ENCODE data around the gene RTF2.

Gene RTF2, protein sequence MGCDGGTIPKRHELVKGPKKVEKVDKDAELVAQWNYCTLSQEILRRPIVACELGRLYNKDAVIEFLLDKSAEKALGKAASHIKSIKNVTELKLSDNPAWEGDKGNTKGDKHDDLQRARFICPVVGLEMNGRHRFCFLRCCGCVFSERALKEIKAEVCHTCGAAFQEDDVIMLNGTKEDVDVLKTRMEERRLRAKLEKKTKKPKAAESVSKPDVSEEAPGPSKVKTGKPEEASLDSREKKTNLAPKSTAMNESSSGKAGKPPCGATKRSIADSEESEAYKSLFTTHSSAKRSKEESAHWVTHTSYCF

GRCh38 chr20:56468316-56469076 lies at the start of gene RTF2:
Gene RTF2, plus strand, starts transcription at chr20:56468627. Its CDS starts 71 bp downstream, at chr20:56468698.
- in situ Hi-C loops (cut with MboI; ENCODE audit: low sequenced_read_pairs) = no loop called here

- in situ Hi-C loops (cut with MboI; ENCODE audit: low sequenced_read_pairs) = no loop called here
These were observed 48.4 kb upstream of the RTF2 start for GRCh38 chr20:56420028-56420427.

DNA sequence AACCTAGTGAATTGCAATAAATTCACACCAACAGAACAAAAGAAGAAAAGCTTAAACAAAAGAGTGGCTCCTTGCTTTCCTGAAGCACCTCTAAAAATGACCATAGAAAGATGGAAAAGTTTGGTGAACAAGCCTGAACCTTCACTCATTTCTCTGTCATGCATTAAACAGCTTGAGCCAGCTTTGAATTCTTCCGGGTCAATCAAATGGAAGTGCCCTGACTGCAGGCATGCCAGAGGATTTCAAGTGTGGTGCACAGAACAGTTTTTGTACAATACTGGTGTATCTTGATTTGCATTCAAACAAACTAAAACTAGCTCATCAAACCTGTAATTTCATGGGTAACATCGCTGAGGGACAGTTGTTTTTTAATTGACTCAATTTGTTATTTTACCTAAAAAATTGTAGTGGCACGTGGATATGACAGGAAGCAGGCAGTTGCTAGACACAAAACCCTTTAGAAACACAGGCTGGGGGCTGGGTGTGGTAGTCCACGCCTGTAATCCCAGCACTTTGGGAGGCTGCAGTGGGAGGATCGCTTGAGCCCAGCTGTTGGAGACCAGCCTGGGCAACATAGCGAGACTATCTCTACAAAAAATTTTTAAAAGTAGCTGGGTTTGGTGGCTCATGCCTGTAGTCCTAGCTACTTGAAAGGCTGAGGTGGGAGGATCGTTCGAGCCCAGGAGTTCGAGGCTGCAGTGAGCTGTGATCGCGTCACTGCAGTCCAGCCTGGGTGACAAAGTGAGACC lies 47.3 kb upstream of the RTF2 start:
- in situ Hi-C loops (cut with MboI; ENCODE audit: low sequenced_read_pairs) = no loop called here

DNA sequence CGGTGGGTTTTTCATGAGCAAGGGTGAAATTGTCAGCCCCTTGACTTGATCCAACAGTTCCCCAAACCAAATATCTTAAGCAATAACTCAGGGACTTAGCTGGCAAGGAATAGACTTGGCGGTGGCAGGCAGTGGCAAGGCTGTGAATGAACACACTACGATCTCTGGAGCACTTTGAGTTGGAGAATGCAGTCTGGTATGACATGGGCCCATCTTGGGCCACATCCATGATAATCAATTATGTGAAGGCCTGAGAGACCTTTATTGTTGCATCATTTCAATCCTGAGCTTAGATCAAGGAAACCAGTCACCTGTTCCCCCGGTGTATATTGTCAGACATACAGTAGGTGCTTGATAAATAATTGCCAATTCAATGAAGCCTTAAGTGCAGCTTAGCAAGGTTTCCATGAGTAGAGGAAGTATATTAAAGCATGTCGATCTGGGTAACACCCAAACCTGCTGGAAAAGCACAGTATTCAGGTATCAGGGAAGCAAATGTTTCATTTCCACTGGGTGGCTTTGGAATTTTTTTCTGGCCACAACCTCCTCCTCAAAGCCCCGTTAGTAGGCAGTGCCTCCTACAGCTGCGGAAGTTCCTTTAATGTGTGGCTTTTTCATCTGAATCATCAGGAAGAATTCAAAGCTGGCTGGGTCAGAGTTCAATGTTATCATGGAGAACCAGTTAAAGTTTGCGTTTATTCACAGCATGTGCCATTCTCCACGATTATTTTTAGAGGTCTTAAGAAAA lies 46.2 kb upstream of the RTF2 start:
- in situ Hi-C loops (cut with MboI; ENCODE audit: low sequenced_read_pairs) = no loop called here

DNA sequence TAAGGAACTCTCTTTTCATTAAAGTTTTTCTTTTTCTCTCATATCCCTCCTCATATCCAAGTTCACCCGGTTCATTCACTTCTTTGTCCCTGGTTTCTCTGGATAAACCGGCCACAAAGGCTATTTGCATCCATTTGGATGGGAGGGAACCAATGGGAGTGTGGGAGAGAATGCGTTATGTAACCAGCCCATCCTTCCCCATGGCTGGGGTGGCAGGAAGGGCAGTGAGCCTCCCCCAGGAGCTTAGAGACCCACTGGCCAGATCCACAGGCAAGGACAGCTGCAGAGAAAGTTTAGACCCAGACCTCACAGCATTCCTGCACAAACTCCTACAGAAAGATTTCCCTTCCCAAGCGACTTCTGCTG lies 45.6 kb upstream of the RTF2 start:
- in situ Hi-C loops (cut with MboI; ENCODE audit: low sequenced_read_pairs) = no loop called here

- in situ Hi-C loops (cut with MboI; ENCODE audit: low sequenced_read_pairs) = no loop called here
These were observed 45.2 kb upstream of the RTF2 start for GRCh38 chr20:56423211-56423610.

GRCh38 chr20:56423886-56424285 lies 44.5 kb upstream of the RTF2 start:
- in situ Hi-C loops (cut with MboI; ENCODE audit: low sequenced_read_pairs) = no loop called here

- in situ Hi-C loops (cut with MboI; ENCODE audit: low sequenced_read_pairs) = no loop called here
These were observed 43.5 kb upstream of the RTF2 start for GRCh38 chr20:56424931-56425330.

GRCh38 chr20:56426026-56426425 lies 42.4 kb upstream of the RTF2 start:
- in situ Hi-C loops (cut with MboI; ENCODE audit: low sequenced_read_pairs) = no loop called here

GRCh38 chr20:56426926-56427325 lies 41.5 kb upstream of the RTF2 start:
- in situ Hi-C loops (cut with MboI; ENCODE audit: low sequenced_read_pairs) = no loop called here

DNA sequence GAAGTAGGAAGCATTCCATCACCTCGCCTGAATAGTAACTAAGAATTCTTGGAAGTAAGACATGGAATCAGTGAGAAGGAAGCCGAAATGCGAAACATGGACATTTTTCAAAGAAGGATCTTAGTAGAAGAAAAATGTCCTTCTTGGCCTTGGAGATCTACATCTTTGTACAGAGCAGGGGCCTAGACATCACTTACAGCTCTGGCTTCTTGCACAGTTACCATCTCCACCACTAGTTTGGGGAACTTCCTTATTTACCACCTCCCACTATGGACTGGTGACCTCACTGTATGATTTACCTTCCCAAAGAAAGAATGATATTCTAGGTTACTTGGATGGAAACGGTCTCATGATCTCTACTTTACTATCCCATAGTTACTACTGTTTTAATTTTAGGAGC lies 40.6 kb upstream of the RTF2 start:
- in situ Hi-C loops (cut with MboI; ENCODE audit: low sequenced_read_pairs) = no loop called here

GRCh38 chr20:56428410-56428809 lies 40.0 kb upstream of the RTF2 start:
- in situ Hi-C loops (cut with MboI; ENCODE audit: low sequenced_read_pairs) = no loop called here

- in situ Hi-C loops (cut with MboI; ENCODE audit: low sequenced_read_pairs) = no loop called here
These were observed 39.5 kb upstream of the RTF2 start for GRCh38 chr20:56428881-56429280.

GRCh38 chr20:56429502-56429901 lies 38.9 kb upstream of the RTF2 start:
- in situ Hi-C loops (cut with MboI; ENCODE audit: low sequenced_read_pairs) = no loop called here

DNA sequence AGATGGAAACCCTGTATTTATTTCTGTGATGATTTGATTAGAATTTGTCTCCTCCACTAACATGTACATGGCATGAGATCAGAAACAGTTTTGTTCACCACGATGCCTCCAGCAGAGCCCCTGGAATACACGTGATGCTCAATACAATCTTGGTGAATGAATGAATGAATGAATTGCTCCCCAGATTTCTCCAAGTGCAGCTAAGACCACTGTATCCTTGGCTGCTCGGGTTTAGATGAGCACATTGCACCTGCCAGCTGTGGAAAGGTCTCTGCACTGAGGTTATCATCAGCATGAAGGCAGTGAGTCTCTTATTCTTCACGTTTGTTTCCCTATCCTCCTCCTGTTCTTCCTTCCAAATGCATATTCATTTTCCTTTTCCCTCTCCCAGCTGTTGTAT lies 38.5 kb upstream of the RTF2 start:
- in situ Hi-C loops (cut with MboI; ENCODE audit: low sequenced_read_pairs) = no loop called here

GRCh38 chr20:56430461-56430860 lies 38.0 kb upstream of the RTF2 start:
- in situ Hi-C loops (cut with MboI; ENCODE audit: low sequenced_read_pairs) = no loop called here

GRCh38 chr20:56430957-56431356 lies 37.5 kb upstream of the RTF2 start:
- in situ Hi-C loops (cut with MboI; ENCODE audit: low sequenced_read_pairs) = no loop called here

DNA sequence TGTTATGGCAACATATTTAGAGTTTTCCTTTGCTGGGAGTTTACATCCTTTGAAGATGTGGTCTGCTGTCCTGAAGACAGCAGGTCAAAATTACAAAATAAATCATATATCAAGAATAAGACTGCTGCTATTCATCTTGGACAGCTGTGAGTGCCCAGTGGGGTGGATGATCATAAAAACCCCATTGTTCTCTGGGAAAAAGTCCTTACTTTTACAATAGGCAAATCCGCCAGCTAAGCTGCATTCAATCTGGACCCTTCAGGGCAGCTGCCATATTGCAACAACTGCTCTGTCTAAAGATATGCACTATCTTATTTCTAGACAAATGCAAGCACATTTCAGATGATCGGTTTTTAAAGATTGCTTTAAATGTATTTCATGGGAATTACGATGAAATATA lies 37.0 kb upstream of the RTF2 start:
- in situ Hi-C loops (cut with MboI; ENCODE audit: low sequenced_read_pairs) = no loop called here

DNA sequence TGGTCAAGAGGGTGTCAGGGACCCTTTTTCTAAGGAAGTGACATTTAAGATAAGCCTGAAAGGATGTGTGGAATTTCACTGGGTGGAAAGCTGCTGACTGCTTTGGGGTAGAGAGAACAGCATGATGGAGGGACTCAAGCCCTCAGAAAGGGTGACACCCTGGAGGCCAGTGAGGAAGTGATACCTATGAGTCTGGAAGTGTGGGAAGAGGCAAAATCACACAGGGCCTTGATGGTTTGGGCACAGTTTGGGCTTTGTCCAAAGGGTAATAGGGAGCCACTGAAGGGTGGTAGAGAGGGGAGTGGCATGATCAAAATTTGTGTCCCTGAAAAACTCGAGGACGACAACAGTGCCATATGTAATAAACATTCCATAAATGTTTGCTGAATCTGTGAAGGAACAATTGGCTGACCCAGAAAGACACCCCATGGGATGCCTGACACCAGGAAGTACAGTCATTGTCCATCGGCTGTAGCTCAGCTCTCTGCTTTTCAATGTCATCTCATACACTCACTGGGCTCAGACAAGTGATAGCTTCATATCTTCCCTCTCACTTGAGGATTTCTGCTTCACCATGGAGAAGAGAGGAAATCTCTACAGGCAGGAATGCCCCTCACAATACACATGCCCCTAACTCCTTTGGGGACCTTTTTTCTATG lies 35.1 kb upstream of the RTF2 start:
- in situ Hi-C loops (cut with MboI; ENCODE audit: low sequenced_read_pairs) = no loop called here

DNA sequence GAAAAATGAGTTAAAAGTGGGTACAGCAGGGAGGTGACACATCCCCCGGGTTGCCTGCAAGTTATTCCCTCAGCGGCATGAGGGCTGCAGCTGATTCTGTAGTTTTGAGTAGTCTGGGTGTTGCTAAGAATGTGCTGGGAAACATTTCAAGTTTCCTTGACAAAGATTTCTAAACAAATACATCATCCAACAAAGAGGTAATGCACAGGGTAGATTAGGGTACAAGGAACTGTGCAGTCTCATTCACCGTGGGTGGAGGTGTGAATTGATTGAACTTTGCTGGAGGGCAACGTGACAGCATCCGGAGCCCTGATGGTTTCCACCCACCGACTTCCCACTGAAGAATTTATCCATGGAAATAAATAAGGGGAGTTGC lies 34.6 kb upstream of the RTF2 start:
- in situ Hi-C loops (cut with MboI; ENCODE audit: low sequenced_read_pairs) = no loop called here

Measured in HL-60/S4 (cell line).